Ishikawa (cell line): ENCODE results near the gene POLN.
A peak's percentile ranks its signal among the peaks of the same experiment; 100 is the strongest.

Experiments
- CEBPB ChIP-seq: IDR thresholded peaks from 2 replicates; pipeline ENCODE4 v1.6.1; 2012
- CREB1 ChIP-seq: IDR thresholded peaks from 2 replicates; pipeline ENCODE4 v1.6.1; 2012; ENCODE audit warnings: low read depth
- EGR1 ChIP-seq: IDR thresholded peaks from 2 replicates; pipeline ENCODE4 v1.6.1; 2012
- EP300 ChIP-seq: IDR thresholded peaks from 2 replicates; pipeline ENCODE4 v1.6.1; 2012; ENCODE audit warnings: borderline replicate concordance
- FOXM1 ChIP-seq: IDR thresholded peaks from 2 replicates; pipeline ENCODE4 v1.6.1; 2012; ENCODE audit warnings: low read depth, borderline replicate concordance
- MAX ChIP-seq: IDR thresholded peaks from 2 replicates; pipeline ENCODE4 v1.6.1; 2012
- NFIC ChIP-seq: IDR thresholded peaks from 2 replicates; pipeline ENCODE4 v1.6.1; 2012
- RAD21 ChIP-seq: IDR thresholded peaks from 2 replicates; pipeline ENCODE4 v1.6.1; 2012; ENCODE audit warnings: low read depth
- REST ChIP-seq: IDR thresholded peaks from 2 replicates; pipeline ENCODE4 v1.6.1; 2012; ENCODE audit warnings: low read depth, mild to moderate bottlenecking
- TAF1 ChIP-seq: IDR thresholded peaks from 2 replicates; pipeline ENCODE4 v1.6.1; 2012; ENCODE audit warnings: low read depth, mild to moderate bottlenecking
- TCF12 ChIP-seq: IDR thresholded peaks from 2 replicates; pipeline ENCODE4 v1.6.1; 2012; ENCODE audit warnings: low read depth
- TEAD4 ChIP-seq: IDR thresholded peaks from 2 replicates; pipeline ENCODE4 v1.6.1; 2012
- USF1 ChIP-seq: IDR thresholded peaks from 2 replicates; pipeline ENCODE4 v1.6.1; 2012
- YY1 ChIP-seq: IDR thresholded peaks from 2 replicates; pipeline ENCODE4 v1.6.1; 2012; ENCODE audit warnings: low read depth
- ZBTB7A ChIP-seq: IDR thresholded peaks from 2 replicates; pipeline ENCODE4 v1.6.1; 2012; ENCODE audit warnings: low read depth

POLN gene

GRCh38 chr4:2266821-2267220 is 24.9 kb upstream of the POLN start:
- TF ChIP-seq YY1 (no peak), CREB1 (no peak), CEBPB (no peak), TCF12 (no peak), NFIC (no peak), FOXM1 (no peak), ZBTB7A (no peak), EGR1 (no peak), MAX (no peak)

- TF ChIP-seq TEAD4 = peak; percentile 27; the same call in 1 of the 2 replicates
- peak; percentile 48; the same call in 1 of the 2 replicates for TF ChIP-seq NFIC
- TF ChIP-seq EP300 = no peak
- TF ChIP-seq USF1 = no peak
- no peak for TF ChIP-seq REST
- no peak for TF ChIP-seq TCF12
- 0 out of 2 replicates have a peak, but pooled peaks have one; percentile 5 for TF ChIP-seq RAD21
- TF ChIP-seq EGR1 = no peak
Observed at GRCh38 chr4:2266181-2266580, 24.3 kb upstream of the POLN start.

GRCh38 chr4:2265113-2266110 is 23.5 kb upstream of the POLN start:
- no peak for TF ChIP-seq EP300
- no peak for TF ChIP-seq ZBTB7A
- no peak for TF ChIP-seq EGR1
- no peak for TF ChIP-seq MAX
- no peak for TF ChIP-seq TEAD4
- TF ChIP-seq CREB1 = no peak
- TF ChIP-seq RAD21 = no peak
- TF ChIP-seq NFIC = no peak
- no peak for TF ChIP-seq FOXM1
- TF ChIP-seq REST = no peak
- no peak for TF ChIP-seq TAF1
- no peak for TF ChIP-seq USF1
- TF ChIP-seq CEBPB = no peak
- no peak for TF ChIP-seq TCF12
- no peak for TF ChIP-seq YY1

GRCh38 chr4:2264481-2265041 is 22.6 kb upstream of the POLN start:
- no peak for TF ChIP-seq YY1
- TF ChIP-seq ZBTB7A = 0 out of 2 replicates have a peak, but pooled peaks have one; percentile 26

GRCh38 chr4:2263926-2264321 is 22.0 kb upstream of the POLN start:
- 0 out of 2 replicates have a peak, but pooled peaks have one; percentile 12 for TF ChIP-seq EP300
- TF ChIP-seq CEBPB = no peak
- TF ChIP-seq MAX = 0 out of 2 replicates have a peak, but pooled peaks have one; percentile 39
- peak; percentile 94 for TF ChIP-seq TCF12
- no peak for TF ChIP-seq TAF1
- peak; percentile 70; the same call in 1 of the 2 replicates for TF ChIP-seq NFIC

GRCh38 chr4:2262944-2263250 is 21.0 kb upstream of the POLN start:
- TF ChIP-seq CREB1 (no peak), TAF1 (no peak), MAX (no peak), TCF12 (no peak), RAD21 (no peak), REST (no peak), YY1 (no peak), EP300 (no peak), ZBTB7A (no peak), TEAD4 (no peak), FOXM1 (no peak), NFIC (no peak), USF1 (no peak), CEBPB (no peak), EGR1 (no peak)
